Measurements from ENCODE around the gene COL18A1.

GRCh38 chr21:45558044-45558721, 153.2 kb downstream of the COL18A1 start:
- TF ChIP-seq HDGF (IDR thresholded peaks at IDR 0.05), result no peak
- no peak for TF ChIP-seq KDM4B (IDR thresholded peaks at IDR 0.05; ENCODE audit: borderline replicate concordance in 2 of 2, low read depth in 1 of 2)
- TF ChIP-seq MAX (CRISPR knock-in tag; IDR thresholded peaks at IDR 0.05), result no peak
- no peak for TF ChIP-seq BRCA1 (IDR thresholded peaks at IDR 0.05)
- no peak for TF ChIP-seq BRCA1 (CRISPR knock-in tag; IDR thresholded peaks at IDR 0.05)
- TF ChIP-seq, protein P1, sequence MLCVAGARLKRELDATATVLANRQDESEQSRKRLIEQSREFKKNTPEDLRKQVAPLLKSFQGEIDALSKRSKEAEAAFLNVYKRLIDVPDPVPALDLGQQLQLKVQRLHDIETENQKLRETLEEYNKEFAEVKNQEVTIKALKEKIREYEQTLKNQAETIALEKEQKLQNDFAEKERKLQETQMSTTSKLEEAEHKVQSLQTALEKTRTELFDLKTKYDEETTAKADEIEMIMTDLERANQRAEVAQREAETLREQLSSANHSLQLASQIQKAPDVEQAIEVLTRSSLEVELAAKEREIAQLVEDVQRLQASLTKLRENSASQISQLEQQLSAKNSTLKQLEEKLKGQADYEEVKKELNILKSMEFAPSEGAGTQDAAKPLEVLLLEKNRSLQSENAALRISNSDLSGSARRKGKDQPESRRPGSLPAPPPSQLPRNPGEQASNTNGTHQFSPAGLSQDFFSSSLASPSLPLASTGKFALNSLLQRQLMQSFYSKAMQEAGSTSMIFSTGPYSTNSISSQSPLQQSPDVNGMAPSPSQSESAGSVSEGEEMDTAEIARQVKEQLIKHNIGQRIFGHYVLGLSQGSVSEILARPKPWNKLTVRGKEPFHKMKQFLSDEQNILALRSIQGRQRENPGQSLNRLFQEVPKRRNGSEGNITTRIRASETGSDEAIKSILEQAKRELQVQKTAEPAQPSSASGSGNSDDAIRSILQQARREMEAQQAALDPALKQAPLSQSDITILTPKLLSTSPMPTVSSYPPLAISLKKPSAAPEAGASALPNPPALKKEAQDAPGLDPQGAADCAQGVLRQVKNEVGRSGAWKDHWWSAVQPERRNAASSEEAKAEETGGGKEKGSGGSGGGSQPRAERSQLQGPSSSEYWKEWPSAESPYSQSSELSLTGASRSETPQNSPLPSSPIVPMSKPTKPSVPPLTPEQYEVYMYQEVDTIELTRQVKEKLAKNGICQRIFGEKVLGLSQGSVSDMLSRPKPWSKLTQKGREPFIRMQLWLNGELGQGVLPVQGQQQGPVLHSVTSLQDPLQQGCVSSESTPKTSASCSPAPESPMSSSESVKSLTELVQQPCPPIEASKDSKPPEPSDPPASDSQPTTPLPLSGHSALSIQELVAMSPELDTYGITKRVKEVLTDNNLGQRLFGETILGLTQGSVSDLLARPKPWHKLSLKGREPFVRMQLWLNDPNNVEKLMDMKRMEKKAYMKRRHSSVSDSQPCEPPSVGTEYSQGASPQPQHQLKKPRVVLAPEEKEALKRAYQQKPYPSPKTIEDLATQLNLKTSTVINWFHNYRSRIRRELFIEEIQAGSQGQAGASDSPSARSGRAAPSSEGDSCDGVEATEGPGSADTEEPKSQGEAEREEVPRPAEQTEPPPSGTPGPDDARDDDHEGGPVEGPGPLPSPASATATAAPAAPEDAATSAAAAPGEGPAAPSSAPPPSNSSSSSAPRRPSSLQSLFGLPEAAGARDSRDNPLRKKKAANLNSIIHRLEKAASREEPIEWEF (CRISPR knock-in tag; IDR thresholded peaks at IDR 0.05), result no peak
